ENCODE results near the gene LRP8. TPM values are rescaled to one million over a fixed set of nuclear protein-coding genes. Genes with fewer than 3 reads are reported as not detected.

LRP8 gene
- total RNA-seq, 1 donor from 2014 or later, result 7.1 TPM

DNA sequence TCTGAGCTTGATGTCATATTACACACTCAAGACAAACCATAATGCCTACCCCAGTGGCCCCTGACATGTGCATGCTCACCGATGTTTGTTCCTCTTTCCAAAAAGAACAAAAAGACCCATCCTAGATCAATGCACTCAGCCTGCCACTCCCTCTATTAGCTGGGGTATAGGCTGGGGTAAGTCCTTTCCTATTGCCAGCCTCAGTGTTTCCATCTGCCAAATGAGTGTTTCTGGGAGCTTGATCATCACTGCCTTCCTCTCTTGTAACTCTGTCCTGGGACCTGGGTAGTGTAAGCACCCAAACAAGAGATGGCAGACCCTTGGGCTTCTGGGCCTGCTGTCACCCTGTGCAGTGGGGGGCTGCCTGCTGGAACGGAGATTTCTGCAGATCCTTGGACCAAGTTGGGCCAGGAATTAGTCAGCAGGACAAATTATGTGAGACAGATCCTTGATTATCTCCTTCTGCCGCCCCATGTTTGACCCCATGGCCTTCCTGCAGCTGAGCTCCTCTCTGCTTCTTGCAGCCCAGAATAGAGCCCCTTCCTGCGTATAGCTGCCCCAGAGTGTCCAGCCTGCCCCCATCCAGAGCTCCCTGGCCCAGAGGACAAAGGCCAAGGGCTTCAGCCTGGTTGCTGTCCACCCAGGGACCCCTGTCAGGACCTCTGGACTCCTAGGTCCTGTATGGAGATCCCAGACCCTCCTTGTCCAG, 31.5 kb upstream of the LRP8 start:
- no peaks in the 10 kb centered on the region for H3K4me1 Mint-ChIP-seq (ENCODE audit: low read depth)
- H3K4me3 Mint-ChIP-seq (ENCODE audit: unreplicated experiment), result no peak overlapping the region
- peaks cover 4% of the 10 kb centered on the region for H3K36me3 Mint-ChIP-seq (ENCODE audit: low read depth)
- peaks cover 10% of the 10 kb centered on the region for H3K27me3 Mint-ChIP-seq (ENCODE audit: low read depth)
- H3K27ac Mint-ChIP-seq (ENCODE audit: unreplicated experiment), result no peak overlapping the region
- DNase-seq (ENCODE audit: low spot score), result peak; percentile 55
- TF ChIP-seq, protein P1, sequence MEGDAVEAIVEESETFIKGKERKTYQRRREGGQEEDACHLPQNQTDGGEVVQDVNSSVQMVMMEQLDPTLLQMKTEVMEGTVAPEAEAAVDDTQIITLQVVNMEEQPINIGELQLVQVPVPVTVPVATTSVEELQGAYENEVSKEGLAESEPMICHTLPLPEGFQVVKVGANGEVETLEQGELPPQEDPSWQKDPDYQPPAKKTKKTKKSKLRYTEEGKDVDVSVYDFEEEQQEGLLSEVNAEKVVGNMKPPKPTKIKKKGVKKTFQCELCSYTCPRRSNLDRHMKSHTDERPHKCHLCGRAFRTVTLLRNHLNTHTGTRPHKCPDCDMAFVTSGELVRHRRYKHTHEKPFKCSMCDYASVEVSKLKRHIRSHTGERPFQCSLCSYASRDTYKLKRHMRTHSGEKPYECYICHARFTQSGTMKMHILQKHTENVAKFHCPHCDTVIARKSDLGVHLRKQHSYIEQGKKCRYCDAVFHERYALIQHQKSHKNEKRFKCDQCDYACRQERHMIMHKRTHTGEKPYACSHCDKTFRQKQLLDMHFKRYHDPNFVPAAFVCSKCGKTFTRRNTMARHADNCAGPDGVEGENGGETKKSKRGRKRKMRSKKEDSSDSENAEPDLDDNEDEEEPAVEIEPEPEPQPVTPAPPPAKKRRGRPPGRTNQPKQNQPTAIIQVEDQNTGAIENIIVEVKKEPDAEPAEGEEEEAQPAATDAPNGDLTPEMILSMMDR (IDR thresholded peaks at IDR 0.05), result no peak
- H3K9me3 Mint-ChIP-seq (ENCODE audit: low read depth), result peaks cover 23% of the 10 kb centered on the region

GRCh38 chr1:53356637-53357036, 28.8 kb upstream of the LRP8 start:
- H3K4me1 Mint-ChIP-seq (ENCODE audit: low read depth), result no peaks in the 10 kb centered on the region
- TF ChIP-seq, protein P1 (IDR thresholded peaks at IDR 0.05), result no peak
- H3K4me3 Mint-ChIP-seq (ENCODE audit: unreplicated experiment), result no peak overlapping the region
- H3K27ac Mint-ChIP-seq (ENCODE audit: unreplicated experiment), result no peak overlapping the region
- H3K27me3 Mint-ChIP-seq (ENCODE audit: low read depth), result peaks cover 10% of the 10 kb centered on the region
- H3K9me3 Mint-ChIP-seq (ENCODE audit: low read depth), result peaks cover 23% of the 10 kb centered on the region
- peaks cover 4% of the 10 kb centered on the region for H3K36me3 Mint-ChIP-seq (ENCODE audit: low read depth)
- DNase-seq (ENCODE audit: low spot score), result no peak

- Mint-ChIP-seq H3K4me1 (ENCODE audit: low read depth) (no peaks in the 10 kb centered on the region), H3K36me3 (ENCODE audit: low read depth) (peaks cover 4% of the 10 kb centered on the region), H3K27ac (ENCODE audit: unreplicated experiment) (no peak overlapping the region), H3K9me3 (ENCODE audit: low read depth) (peaks cover 23% of the 10 kb centered on the region), H3K27me3 (ENCODE audit: low read depth) (peaks cover 5% of the 10 kb centered on the region), H3K4me3 (ENCODE audit: unreplicated experiment) (no peak overlapping the region)
- TF ChIP-seq, protein P1 (IDR thresholded peaks at IDR 0.05), result no peak
- DNase-seq (ENCODE audit: low spot score), result no peak
Measured at GRCh38 chr1:53354119-53354518, 26.2 kb upstream of the LRP8 start.

DNA sequence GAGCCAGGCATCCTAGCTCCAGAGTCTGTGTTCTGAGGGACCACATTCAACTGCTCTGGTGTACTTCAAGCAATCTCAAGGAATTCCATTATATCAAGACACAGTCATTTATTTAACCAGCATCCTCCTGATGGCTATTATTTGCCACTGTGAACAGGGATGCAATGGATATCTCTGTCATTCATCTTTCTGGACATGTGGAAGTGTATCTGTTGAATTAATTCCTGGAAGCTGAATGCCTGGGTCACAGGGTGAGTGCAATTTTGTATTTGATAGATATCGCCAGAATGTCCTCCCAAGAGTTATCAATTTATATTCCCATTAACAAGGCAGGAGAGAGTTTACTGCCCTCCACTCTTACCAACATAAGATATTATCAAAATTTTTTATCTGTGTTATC, 24.7 kb upstream of the LRP8 start:
- Mint-ChIP-seq H3K4me3 (ENCODE audit: unreplicated experiment) (no peak overlapping the region), H3K27ac (ENCODE audit: unreplicated experiment) (no peak overlapping the region), H3K4me1 (ENCODE audit: low read depth) (no peaks in the 10 kb centered on the region), H3K27me3 (ENCODE audit: low read depth) (peaks cover 2% of the 10 kb centered on the region), H3K36me3 (ENCODE audit: low read depth) (peaks cover 2% of the 10 kb centered on the region), H3K9me3 (ENCODE audit: low read depth) (peaks cover 11% of the 10 kb centered on the region)
- TF ChIP-seq, protein P1 (IDR thresholded peaks at IDR 0.05), result no peak
- DNase-seq (ENCODE audit: low spot score), result no peak

- no peak overlapping the region for H3K4me3 Mint-ChIP-seq (ENCODE audit: unreplicated experiment)
- H3K36me3 Mint-ChIP-seq (ENCODE audit: low read depth), result no peaks in the 10 kb centered on the region
Measured at GRCh38 chr1:53350853-53351767, 23.2 kb upstream of the LRP8 start.

More at GRCh38 chr1:53350853-53351767, 23.2 kb upstream of the LRP8 start:
- Mint-ChIP-seq H3K4me1 (ENCODE audit: low read depth) (no peaks in the 10 kb centered on the region), H3K9me3 (ENCODE audit: low read depth) (peaks cover 3% of the 10 kb centered on the region), H3K27me3 (ENCODE audit: low read depth) (peaks cover 2% of the 10 kb centered on the region), H3K27ac (ENCODE audit: unreplicated experiment) (no peak overlapping the region)
- TF ChIP-seq, protein P1 (IDR thresholded peaks at IDR 0.05), result no peak
- peak; percentile 21 for DNase-seq (ENCODE audit: low spot score)

Data from chondrocyte (in vitro differentiated cells).